ENCODE results near the gene C3.

DNA sequence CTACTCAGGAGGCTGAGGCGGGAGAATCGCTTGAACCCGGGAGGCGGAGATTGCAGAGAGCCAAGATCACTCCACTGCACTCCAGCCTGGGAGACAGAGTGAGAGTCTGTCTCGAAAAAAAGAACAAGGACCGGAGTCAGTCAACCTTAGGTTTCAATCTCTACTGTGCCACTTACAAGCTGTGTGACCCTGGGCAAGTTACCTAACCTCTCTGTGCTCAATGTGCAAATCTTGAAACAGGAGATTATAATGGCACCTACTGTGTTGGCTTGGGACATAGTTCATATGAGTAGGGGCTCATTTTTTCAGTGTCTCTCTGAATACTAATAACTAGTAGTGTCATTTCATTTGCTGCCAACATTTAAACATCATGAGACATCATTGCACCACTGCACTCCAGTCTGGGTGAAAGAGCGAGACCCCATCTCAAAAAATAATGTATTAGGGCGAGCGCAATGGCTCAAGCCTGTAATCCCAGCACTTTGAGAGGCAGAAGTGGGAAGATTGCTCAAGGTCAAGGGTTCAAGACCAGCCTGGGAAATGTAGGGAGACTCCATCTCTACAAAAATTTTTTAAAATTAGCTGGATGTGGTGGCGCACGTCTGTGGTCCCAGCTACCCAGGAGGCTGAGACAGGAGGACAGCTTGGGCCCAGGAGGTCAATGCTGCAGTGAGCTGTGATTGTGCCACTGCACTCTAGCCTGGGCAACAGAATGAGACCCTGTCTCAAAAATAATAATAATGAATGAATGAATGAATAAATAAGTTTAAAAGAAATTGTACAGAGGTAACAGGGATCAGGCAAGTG lies 5.5 kb downstream of the C3 start:
- TF ChIP-seq, protein P1, sequence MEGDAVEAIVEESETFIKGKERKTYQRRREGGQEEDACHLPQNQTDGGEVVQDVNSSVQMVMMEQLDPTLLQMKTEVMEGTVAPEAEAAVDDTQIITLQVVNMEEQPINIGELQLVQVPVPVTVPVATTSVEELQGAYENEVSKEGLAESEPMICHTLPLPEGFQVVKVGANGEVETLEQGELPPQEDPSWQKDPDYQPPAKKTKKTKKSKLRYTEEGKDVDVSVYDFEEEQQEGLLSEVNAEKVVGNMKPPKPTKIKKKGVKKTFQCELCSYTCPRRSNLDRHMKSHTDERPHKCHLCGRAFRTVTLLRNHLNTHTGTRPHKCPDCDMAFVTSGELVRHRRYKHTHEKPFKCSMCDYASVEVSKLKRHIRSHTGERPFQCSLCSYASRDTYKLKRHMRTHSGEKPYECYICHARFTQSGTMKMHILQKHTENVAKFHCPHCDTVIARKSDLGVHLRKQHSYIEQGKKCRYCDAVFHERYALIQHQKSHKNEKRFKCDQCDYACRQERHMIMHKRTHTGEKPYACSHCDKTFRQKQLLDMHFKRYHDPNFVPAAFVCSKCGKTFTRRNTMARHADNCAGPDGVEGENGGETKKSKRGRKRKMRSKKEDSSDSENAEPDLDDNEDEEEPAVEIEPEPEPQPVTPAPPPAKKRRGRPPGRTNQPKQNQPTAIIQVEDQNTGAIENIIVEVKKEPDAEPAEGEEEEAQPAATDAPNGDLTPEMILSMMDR (IDR thresholded peaks at IDR 0.05; ENCODE audit: borderline replicate concordance, extremely low read depth, low read length, poor library complexity, severe bottlenecking): no peak
- TF ChIP-seq EZH2 (IDR thresholded peaks at IDR 0.05; ENCODE audit: borderline replicate concordance, low read depth, low read length, severe bottlenecking): no peak

Data from DND-41 (cell line).